GM19035 (cell line): ENCODE data around the gene EWSR1.
"Not testable (repeated sequence)": the region's sequence is repeated elsewhere in the genome, so short reads cannot be mapped to it uniquely, and the experiment has no call there.

Source experiments
- ATAC-seq: cut with Tn5 transposase; IDR thresholded peaks from one replicate; pipeline ENCODE4 v1.9.1; 2021; ENCODE audit not compliant: unreplicated experiment

EWSR1 gene

DNA sequence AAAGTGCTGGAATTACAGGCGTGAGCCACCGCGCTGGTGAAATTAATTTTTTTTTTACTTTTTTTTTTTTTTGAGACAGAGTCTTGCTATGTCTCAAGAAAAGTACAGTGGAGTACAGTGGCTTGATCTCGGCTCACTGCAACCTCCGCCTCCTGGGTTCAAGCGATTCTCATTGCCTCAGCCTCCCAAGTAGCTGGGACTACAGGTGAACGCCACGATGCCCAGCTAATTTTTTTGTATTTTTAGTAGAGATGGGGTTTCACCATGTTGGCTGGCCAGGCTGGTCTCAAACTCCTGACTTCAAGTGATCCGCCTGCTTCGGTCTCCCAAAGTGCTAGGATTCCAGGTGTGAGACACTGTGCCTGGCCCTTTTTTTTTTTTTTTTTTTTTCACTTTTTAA lies 20.2 kb upstream of the EWSR1 start:
- ATAC-seq = not testable (repeated sequence)

GRCh38 chr22:29251265-29251664 lies 16.8 kb upstream of the EWSR1 start:
- ATAC-seq = no peak

GRCh38 chr22:29251981-29252911 lies 15.8 kb upstream of the EWSR1 start:
- ATAC-seq = no peak

DNA sequence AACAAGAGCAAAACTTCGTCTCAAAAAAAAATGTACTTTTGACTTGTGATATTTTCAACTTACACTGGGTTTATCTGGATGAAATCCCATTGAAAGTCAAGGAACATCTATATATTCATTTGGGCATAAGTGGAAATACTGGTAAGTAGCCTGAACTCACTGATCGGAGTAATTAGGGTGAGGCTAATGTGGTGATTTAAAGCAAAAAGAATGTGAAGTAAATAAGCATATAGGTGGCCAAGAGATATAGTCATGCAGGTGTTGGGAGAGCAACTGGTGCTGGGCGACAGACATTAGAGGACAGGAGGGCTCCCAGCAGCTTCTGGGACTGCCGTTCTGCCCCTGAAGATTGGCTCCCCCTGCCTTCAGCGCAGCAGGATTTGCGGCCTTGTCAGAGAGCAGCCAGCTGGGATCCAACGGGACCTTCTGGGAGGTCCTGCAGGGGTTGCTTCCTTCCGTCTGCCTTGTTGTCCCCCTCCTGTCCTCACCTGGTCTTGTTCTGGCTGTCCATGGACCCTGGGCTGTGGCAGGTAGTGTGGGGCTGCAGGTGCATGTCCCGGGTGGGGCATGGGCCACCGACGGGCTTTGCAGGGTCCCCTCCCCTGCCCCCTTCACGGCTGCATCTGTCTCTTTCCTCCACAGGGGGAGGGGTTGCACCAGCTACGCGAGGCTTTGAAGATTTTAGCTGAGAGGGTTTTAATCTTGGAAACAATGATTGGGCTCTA lies 14.3 kb upstream of the EWSR1 start:
- no peak for ATAC-seq

- ATAC-seq = no peak
Observed at GRCh38 chr22:29254286-29254660, 13.8 kb upstream of the EWSR1 start.

GRCh38 chr22:29255064-29255621 lies 12.9 kb upstream of the EWSR1 start:
- ATAC-seq = no peak

GRCh38 chr22:29256606-29257325 lies 11.3 kb upstream of the EWSR1 start:
- no peak for ATAC-seq

- no peak for ATAC-seq
Observed at GRCh38 chr22:29257751-29258181, 10.3 kb upstream of the EWSR1 start.

DNA sequence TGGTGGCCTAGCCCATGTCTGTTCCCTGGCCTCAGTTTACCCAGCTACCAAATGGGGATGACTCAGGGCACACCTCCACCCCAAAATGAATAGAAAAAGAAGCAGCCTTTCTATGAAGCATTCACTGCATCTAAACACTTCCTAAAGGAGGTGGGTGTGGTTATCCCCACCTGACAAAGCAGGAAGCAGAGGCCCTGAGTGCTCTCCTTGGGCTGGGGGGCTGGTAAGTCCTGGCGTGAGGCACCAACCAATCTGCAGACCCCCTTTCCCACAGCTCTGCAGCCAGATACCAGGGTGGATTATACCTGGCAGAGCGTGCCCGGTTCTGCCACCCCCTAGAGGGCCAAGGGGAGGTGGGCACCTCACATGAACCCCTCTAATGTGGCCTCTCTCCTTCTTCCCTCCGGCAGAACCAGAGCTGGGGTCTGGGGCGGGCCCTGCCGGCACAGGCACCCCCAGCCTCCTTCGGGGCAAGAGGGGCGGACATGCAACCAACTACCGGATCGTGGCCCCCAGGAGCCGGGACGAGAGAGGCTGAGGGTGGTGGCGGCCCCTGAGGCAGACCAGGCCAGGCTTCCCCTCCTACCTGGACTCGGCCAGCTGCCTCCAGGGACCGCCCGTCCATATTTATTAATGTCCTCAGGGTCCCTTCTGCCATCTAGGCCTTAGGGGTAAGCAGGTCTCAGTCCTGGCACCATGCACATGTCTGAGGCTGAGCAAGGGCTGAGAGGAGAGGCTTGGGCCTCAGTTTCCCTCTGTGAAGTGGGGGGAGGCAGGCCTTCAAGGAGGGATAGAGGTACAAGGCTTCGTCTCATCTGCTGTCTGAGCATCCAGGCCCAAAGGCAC lies 9.4 kb upstream of the EWSR1 start:
- no peak for ATAC-seq

GRCh38 chr22:29259253-29259899 lies 8.7 kb upstream of the EWSR1 start:
- ATAC-seq = no peak

- no peak for ATAC-seq
Observed at GRCh38 chr22:29260031-29260560, 8.0 kb upstream of the EWSR1 start.

- no peak for ATAC-seq
Observed at GRCh38 chr22:29260601-29261315, 7.3 kb upstream of the EWSR1 start.

DNA sequence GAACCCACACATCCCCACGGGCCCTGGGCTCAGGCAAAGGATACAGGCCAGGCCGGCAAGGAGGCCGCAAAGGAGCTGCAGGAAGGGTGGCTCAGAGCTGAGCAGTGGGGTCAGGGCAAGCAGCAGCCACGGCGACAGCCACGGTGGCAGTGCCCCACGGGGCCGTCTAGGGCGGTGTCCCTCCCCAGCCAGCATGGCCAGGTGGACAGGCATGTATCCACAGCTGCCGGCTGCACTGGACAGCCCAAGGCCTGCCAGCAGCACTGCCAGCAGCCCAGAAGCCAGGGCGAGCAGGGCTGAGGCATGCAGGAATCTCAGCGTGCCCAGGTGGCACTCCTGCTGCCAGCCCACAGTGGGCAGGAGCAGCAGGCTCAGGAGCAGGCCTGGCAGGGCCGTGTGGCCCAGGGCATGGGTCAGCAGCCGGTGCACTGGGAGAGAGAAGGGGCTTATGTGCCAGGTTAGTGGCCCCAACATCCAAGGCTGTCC lies 4.2 kb upstream of the EWSR1 start:
- no peak for ATAC-seq

- no peak for ATAC-seq
Observed at GRCh38 chr22:29265305-29265704, 2.8 kb upstream of the EWSR1 start.

- ATAC-seq = no peak
Observed at GRCh38 chr22:29265929-29266328, 2.1 kb upstream of the EWSR1 start.

GRCh38 chr22:29266564-29267461 lies 1.3 kb upstream of the EWSR1 start:
- no peak for ATAC-seq

- no peak for ATAC-seq
Observed at GRCh38 chr22:29267462-29267857, 608 bp upstream of the EWSR1 start.
